OCI-LY1 (cell line): Measurements from ENCODE around the gene OPRM1.
"Not testable (repeated sequence)": the region's sequence is repeated elsewhere in the genome, so short reads cannot be mapped to it uniquely, and the experiment has no call there.

Source experiments
- CTCF ChIP-seq: fragments of 200-600 bp; sonication (generic), shearing (Covaris generic); IDR thresholded peaks from 2 replicates; pipeline ENCODE4 v1.5.1; 2017; ENCODE audit warnings: mild to moderate bottlenecking, antibody characterized with exemption, low read length, moderate library complexity, mixed read lengths
- EZH2 ChIP-seq: fragments of 200-600 bp; sonication (generic), shearing (Covaris generic); IDR thresholded peaks from 2 replicates; pipeline ENCODE4 v1.8.0; 2017; ENCODE audit warnings: borderline replicate concordance, mixed run types, mild to moderate bottlenecking, antibody characterized with exemption, low read length, moderate library complexity, mixed read lengths

- not testable (repeated sequence) for TF ChIP-seq CTCF, EZH2
Observed at GRCh38 chr6:154201688-154202087, 162.6 kb downstream of the OPRM1 start.
